Stimulated activated CD4-positive, alpha-beta T cell treated with anti-CD3 and anti-CD28 coated beads, Interleukin-15, amount 100 ng/mL, for 24 hours (primary cell): ENCODE data around the gene ANO7.

Source experiments
- DNase-seq: peaks from one replicate; pipeline ENCODE4 v3.0.0-alpha.2; 2020

The ANO7 gene, protein sequence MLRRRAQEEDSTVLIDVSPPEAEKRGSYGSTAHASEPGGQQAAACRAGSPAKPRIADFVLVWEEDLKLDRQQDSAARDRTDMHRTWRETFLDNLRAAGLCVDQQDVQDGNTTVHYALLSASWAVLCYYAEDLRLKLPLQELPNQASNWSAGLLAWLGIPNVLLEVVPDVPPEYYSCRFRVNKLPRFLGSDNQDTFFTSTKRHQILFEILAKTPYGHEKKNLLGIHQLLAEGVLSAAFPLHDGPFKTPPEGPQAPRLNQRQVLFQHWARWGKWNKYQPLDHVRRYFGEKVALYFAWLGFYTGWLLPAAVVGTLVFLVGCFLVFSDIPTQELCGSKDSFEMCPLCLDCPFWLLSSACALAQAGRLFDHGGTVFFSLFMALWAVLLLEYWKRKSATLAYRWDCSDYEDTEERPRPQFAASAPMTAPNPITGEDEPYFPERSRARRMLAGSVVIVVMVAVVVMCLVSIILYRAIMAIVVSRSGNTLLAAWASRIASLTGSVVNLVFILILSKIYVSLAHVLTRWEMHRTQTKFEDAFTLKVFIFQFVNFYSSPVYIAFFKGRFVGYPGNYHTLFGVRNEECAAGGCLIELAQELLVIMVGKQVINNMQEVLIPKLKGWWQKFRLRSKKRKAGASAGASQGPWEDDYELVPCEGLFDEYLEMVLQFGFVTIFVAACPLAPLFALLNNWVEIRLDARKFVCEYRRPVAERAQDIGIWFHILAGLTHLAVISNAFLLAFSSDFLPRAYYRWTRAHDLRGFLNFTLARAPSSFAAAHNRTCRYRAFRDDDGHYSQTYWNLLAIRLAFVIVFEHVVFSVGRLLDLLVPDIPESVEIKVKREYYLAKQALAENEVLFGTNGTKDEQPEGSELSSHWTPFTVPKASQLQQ

DNA sequence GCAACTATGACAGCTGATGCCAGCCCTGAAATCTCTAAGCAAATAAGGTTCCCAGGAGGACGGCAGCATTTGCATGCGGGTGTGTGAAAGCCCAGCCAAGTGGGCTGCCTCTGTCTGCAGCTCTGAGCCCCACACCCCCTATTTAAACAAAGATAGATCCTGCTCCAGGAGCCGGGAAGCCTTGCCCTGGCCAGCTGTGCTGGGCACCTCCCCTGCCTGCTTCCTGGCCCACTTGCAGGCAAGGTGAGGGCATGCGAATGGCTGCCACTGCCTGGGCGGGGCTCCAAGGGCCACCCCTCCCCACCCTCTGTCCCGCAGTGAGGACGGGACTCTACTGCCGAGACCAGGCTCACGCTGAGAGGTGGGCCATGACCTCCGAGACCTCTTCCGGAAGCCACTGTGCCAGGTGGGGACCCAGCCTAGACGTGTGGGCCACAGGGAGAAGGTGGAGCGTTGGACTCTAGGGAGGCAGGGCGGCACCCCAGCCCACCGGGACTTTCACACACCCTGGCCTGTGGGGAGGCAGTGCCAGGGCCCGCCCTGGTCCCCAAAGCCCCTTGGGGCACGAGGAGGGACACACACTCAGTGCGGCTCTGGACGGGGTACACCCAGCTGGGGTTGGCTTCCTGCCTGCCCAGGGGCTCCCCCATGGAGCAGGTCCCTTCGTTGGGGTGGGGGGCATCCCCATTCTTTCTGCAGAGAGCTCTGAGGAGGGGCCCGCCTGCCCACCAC lies at the start of gene ANO7:
ANO7 (plus strand) TSS at position 317 of the 732 bp plus-strand sequence. CDS start 1,387 bp downstream, outside the sequence.
- DNase-seq: no peak

DNA sequence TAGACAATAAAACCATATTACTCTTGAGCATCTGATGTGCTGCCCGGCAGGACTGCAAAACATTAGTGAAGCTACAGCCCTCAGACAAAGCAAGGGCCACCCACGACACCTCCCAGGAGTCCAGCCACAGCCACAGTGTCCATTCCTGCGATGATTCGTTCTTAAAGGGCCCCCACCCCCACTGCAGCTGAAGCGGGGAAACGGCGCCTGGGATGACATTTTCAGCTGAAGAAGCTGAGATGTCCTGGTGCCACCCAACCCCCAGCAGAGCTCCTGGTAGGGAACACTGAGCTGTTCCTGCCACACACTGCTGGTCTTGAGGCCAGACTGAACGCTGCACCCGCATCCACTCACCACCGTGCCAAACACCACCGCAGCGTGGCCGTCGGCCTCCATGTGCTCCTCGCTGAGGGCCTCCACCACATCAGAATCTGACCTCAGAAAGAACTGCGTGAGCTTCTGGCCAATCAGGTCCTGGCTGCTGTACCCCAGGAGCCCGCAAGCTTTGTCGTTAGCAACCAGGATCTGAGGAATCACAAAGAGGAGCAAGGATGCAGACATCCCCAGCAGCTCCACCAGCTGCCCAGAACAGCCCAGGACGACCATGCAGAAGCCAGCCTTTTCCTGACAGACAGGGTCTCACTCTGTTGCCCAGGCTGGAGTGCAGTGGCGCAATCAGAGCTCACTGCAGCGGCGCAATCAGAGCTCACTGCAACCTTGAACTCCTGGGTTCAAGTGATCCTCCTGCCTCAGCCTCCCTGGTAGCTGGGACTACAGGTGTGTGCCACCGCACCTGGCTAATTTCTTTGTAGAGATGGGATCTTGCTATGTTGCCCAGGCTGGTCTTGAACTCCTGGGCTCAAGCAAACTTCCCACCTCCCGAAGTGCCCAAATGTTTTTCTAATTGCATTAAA lies 48.7 kb upstream of the ANO7 start:
- no peak for DNase-seq

DNA sequence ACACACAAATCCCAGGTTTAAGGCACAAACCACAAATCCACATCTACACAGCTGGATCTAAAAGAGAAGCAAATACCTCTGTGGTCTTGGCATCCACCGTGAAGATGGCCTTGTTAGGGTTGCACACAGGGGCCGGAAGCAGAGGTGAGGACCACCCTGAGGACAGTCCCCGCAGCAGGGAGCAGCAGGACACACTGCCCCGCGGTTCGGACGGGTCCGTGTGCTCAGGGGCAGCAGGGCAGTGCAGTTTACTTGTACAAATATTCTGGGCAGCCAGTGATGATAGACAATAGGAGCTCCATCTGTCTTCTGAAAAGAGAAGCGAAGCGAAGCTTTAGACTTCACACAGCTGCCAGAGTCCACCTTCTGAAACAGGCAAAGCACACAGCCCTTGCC lies 48.0 kb upstream of the ANO7 start:
- no peak for DNase-seq

DNA sequence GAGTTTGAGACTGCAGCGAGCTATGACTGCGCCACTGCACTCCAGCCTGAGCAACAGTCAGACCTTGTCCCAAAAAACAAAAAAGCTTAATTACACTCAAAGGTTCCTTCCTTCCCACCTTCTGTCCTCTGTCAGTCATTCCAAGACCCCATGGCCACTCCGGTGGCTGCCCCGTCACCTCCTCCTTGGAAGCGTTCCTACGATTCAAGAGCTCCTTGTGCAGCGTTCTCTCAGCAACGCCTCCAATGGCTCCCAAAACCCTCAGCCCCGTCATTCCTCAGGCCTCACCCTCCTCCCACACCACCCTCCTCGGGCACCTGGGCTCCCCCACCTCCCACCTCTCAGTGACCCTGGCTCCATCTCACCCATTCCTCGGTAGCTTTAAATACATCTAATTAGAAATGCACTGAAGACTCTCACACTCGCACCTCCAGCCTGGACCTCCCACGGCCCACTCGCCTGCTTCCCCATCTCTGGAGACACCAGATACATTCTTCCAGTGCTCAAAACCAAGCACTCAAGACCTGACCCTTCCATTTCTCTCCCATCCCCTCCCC lies 47.2 kb upstream of the ANO7 start:
- DNase-seq: no peak

DNA sequence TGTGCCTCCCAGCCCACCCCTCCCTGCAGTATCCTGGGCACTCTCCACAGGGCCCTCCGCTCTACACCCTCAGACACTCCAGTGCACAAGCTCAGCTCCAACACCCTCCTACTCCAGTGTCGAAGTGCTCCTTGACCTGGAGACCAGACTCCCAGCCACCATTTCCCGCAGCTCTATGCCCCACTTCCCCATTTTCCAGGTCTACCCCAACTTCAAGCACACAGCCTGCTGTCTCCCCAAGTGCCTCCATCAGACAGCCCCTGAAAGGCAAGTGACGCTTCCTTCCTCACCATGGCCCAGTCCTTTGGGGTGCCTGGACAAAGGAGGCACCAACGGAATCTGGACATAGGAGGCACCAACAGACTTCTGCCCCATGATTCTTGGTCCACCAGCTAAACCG lies 46.4 kb upstream of the ANO7 start:
- DNase-seq: no peak

DNA sequence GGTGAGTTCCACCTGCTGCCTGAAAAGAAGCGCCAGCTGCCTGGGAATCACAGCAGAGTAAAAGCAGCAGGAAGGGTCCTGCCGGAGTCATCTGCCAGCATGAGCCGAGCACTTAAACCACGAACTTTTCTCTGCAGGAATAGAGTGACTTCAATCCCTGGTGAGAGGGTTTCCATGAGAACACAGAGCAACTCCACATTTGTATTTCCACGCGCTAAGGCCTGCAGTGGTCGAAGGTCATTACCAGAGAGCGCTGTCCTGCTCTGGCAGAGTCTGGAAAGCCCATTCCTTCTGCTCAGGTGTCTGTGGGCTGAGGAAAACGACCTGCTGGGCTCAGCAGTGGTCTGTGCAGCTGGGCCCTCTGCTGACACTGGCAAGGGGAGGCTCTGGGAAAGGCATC lies 45.9 kb upstream of the ANO7 start:
- no peak for DNase-seq

DNA sequence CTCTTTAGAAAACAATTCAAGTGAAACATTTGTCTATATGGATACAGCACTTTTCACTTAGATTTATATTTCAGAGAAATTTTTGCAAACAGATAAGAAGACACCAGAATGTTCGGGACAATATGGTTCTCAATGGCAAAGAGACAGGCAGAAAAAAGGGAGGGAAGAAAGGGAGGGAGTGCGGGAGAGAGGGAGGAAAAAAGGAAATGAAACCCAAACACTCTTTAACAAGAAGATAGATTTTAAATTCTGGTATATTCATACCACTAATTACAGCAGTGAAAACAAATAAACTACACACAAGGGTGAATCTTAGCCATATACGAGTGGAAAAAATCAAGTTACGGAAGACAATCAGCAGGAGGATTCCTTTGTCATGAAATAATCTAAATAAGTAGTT lies 42.2 kb upstream of the ANO7 start:
- no peak for DNase-seq

DNA sequence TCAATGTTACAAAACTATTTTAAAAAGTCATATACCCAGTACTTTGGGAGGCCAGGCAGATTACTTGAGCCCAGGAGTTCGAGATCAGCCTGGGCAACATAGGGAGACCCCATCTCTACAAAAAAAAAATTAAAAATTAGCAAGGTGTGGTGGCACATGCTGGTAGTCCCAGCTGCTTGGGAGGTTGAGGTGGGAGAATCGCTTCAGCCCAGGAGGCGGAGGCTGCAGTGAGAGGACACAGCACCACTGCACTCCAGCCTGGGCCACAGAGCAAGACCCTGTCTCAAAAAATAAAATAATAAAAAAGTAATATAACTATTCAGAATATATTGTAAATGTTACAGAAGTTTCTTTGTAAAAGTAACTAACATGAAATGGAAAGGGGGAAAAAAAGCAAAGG lies 41.1 kb upstream of the ANO7 start:
- DNase-seq: no peak

DNA sequence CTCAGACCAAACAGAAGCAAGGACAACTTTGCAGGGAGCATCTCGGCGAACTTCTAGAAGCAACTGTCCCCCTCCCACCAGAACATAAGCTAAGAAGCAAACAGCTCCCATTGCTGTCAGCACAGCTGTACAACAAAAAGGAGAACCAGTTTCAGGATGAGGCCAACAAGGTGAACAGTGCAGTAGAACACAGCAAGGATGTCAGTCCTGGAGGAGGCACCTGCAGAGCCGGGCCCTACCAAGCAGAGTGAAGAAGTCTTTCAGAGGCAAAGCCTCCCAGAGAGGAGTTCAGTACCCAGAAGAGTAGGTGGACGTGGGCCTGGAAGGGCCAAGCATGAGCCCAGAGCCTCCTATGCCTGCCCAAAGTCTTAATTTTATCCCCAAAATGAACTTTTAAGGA lies 40.2 kb upstream of the ANO7 start:
- DNase-seq: no peak

DNA sequence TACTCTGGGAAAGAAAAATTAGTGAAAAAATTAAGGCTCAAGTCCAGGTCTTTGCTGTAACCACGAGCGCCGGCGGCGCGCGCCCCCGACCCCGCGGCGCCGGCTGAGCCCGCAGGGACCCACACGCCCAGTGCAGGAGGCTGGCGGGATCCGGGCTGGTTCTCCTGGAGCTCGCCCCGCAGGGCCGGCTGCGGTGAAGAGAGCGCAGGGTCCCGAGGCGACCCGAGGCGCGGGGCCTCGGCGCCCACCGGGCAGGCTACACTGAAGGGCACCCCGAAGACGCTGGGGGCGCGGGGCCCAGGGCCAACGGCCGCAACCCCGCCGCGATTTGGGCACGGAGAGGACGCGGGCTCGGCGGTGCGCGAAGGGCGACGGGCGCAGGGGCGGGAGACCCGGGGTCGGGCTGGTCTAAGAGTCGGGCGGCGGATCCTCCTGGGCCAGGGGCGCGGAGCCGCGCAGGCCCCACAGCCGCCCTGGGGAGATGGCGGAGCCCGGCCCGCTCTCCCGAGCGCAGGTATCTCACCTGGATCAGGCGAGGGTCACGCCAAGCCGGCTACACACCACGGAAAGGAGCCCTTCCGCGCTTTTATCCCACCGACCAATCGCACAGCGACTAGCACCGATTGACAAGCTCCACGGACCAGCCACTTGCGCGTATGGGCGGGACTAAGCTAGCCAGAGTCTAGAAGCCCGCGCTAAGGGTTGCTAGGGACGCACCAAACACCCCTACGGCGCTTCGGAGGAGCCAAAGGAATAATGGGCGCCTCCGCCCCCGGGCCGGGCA lies 39.4 kb upstream of the ANO7 start, which contains the start of gene PASK:
PASK (minus strand) TSS at position 582 of the 784 bp plus-strand sequence. CDS start 6,440 bp downstream, outside the sequence.
- DNase-seq: peak; percentile 98

DNA sequence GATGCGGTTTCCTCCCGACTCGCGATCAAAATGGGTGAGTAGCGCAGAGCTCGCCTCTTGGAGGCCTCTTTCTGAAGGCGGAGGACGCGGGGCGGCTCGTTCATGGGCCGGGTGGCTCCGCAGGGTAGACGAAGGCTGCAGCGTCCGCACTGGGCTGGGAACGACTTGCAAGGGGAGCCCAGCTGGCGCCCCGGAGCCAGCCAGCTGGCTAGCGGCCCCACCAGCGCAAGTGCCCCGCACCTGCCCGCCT lies 38.9 kb upstream of the ANO7 start:
- no peak for DNase-seq

DNA sequence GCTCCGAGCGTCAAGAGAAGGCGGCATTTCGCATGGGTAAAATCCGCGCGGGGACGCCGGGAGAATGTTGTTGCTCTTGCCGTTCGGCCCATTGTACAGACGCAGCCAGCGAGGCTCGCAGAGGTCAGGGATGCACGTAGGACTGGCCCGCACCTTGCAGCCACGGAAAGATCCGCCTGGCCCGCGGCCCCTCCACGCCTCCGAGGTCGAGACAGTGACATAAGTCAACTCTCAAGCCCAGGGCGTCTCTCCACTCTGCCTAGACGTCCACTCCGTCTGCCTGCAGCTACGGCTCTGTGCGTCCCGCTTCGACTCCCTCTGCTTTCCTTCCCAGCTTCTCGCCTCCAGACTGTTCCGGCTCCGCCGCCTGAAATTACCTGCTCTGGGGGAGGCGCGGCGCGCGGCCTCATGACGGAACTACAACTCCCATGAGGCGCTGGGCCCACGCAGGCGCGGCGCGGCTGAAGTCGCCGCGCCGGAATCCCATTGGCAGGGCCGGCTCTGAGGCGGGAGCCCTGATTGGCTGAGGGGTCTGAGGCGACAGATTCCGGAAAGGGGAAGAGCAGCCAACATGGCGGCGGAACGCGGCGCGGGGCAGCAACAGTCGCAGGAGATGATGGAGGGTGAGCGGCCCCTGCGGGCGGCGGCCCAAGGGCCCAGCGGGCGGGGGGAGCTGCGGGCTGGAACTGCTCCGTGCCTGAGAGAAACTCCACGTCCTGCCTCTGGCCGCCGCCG lies 38.4 kb upstream of the ANO7 start, which contains the start of gene PPP1R7:
PPP1R7 (plus strand) TSS at position 543 of the 735 bp plus-strand sequence; CDS start at position 572, 29 bp downstream.
- peak; percentile 97 for DNase-seq

DNA sequence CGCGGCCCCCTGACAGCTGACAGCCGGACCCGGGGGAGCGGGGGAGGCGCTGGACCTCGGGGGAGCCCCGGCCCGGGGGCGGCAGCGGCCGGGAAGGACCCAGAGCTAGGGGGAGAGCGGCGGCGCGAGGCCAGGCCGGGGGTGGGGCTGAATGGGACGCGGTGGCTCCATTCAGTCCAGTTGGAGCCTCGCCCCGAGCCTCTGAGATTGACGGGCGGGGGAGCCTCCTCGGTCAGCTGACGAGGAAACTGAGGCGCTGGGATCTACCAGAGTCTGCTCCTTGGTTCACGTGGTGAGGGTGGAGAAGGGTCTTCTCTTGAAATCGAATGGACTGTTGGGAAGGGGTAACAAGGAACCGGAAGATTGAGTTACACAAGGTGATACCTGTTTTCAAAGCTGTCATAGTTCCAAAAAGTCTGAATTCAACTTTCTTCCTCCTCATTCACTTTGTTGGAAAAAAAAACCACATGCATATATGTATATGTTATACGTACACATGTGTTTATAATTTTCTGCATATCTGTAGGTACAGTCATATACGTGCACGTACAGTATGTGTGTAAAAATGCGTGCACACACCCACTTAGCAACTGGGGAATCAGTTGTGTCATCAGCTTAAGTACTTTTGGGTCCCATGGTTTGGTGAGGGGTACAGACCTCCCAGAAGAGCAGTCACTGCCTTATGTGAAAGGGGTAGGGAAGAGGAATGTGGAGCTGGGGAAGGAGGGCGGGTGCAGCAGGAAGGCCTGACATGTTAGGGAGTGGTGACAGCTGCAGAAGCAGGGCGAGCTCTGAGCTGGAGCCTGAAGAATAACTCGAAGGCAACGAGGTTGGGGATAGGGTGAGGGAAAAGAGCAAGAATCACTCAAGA lies 37.6 kb upstream of the ANO7 start:
- no peak for DNase-seq

DNA sequence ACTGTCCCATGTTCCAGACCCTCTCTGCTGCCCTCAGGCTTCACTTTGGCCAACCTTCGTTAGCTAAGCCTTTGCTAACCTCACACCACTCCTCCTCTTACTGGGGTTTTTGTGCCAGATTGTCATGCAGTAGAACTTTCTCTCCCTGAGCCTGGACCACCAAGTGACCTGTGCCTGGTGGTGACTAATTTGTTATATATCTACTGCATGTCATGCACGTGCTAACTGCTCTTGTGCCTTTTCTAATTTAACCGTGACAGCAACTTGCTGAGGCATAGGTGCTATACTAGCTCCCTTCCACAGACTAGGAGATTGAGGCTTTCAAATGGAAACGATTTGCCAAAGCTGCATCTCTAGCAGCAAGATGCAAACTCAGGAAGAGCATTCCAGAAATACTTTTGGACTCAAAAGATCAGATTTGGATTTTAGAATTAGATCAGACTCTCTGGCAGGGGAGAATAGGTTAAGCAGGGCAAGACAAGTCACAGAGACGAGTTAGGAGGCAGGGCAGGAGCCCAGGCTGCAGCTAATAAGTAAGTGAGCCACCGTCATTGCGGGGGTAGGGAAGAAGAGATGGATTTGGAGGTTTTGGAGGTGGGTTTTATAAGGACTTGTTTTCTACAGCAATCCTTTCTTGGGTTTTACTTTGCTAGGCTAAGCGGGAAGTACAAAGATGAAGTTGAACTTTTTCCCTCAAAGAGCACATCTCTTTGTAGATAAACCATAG lies 36.4 kb upstream of the ANO7 start:
- no peak for DNase-seq

DNA sequence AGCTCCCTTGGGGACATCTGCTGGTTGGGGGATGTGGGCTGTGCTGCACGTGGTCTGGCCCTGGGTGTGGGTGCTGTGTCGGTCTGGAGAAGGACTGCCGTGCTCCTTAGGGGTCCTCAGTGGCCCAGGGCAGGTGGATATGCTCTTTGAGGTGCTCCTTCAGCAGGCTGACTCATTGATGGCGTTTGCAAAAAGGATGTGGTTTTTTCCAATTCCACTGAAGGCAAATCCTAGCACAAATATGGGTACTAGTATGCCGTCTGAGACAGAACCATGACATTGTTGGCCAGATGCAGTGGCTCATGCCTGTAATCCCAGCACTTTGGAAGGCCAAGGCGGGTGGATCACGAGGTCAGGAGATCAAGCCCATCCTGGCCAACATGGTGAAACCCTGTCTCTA lies 34.9 kb upstream of the ANO7 start:
- DNase-seq: peak; percentile 35

DNA sequence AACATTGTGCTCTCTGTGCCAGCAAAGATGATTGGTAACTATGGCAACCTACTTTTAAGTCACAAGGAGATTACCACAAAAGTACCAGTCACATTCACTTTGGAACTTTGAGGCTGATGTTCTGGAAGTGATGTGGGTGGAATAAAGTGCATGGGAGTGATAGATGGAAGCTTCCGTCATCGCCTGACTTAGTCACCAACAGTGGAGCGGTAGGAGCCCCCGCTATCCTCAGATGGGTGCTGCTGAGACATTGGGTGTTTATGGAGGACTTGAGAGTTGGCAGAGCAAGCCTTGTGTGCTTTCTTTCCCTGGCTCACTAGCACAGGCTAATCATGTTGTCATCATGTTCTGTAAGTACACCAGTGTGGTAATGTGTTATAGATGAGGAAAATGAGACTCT lies 33.6 kb upstream of the ANO7 start:
- DNase-seq: peak; percentile 60

DNA sequence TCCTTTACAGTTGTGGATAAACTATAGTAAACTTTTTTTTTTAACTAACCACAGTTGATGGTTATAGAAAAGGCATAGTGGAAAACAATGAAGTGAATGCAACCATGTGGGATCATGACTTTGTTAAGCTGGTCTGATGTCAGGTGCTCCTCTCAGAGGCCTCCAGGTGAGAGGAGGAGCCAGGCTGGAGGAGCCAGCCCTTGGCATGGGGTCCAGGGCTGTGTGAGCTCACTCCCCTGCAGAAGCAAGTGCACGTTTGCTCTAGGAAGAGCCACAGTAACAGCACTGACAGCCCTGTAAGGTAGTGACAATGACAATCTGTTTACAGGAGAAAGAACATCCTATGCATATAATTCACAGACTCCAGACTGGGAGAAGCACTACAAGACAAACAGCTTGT lies 32.5 kb upstream of the ANO7 start:
- DNase-seq: no peak

DNA sequence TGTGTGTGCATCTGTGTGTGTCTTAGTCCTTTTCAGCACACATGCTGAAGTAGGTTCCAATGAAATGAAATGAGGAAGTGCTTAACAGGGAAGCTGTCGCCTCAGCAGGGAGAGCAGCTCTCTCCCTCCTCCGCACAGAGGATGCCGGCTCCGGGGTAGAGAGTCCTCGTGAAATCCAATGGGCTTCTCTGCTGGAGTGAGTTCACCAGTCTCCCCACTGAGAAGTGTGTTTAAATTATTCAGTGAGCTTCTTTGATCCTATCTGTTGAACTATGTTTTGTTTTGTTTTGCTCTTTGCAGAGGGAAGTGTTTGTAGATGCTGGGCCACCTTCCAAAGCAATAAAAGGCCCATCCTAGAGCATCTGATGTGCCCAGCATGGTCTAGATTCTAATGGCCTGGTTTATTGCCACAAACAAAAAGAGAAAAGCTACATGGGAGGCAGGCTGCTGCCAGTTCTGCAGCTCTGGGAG lies 31.5 kb upstream of the ANO7 start:
- DNase-seq: no peak
